ENCODE results near the gene NECTIN2. TPM values are rescaled to one million over a fixed set of nuclear protein-coding genes. Genes with fewer than 3 reads are reported as not detected.
A peak's percentile ranks its signal among the peaks of the same experiment; 100 is the strongest.
"Not testable (repeated sequence)": the region's sequence is repeated elsewhere in the genome, so short reads cannot be mapped to it uniquely, and the experiment has no call there.

The NECTIN2 gene
- total RNA-seq, 1 experiment from 2014 or later = 76.7 TPM

GRCh38 chr19:44909775-44910174, 63.7 kb downstream of the NECTIN2 start:
- Histone ChIP-seq H3K36me3 (ENCODE audit: insufficient read depth, low read length, poor library complexity, severe bottlenecking) (no peaks in the 10 kb centered on the region), H3K9me3 (ENCODE audit: low read depth, low read length, poor library complexity, severe bottlenecking) (no peaks in the 10 kb centered on the region), H3K27ac (ENCODE audit: low read depth, low read length, poor library complexity, severe bottlenecking) (no peak overlapping the region), H3K4me1 (ENCODE audit: insufficient read depth, low read length, poor library complexity, severe bottlenecking) (peaks cover 18% of the 10 kb centered on the region), H3K4me3 (ENCODE audit: low read depth, low read length, poor library complexity, severe bottlenecking) (no peak overlapping the region), H3K27me3 (replicated peaks; ENCODE audit: insufficient read depth, low read depth, low read length, poor library complexity) (no peaks in the 10 kb centered on the region)
- no TSS peak for BruUV-seq (replicated peaks)
- CTCF ChIA-PET = interaction anchor here (0.7 kb wide), 1 partner anchor 276 kb away, joined by 3 read pairs; no protein-coding TSS in a partner anchor
- intact Hi-C loops (cut with micrococcal nuclease; ENCODE audit: unreplicated experiment) = no loop called here
- no peak for DNase-seq (ENCODE audit: low spot score)
- TF ChIP-seq EZH2 (IDR thresholded peaks at IDR 0.05; ENCODE audit: borderline replicate concordance, low read depth, low read length, poor library complexity, severe bottlenecking) = no peak
- no peak for TF ChIP-seq CTCF (conservative IDR thresholded peaks at IDR 0.05; ENCODE audit: low read depth, low read length)
- POLR2A ChIA-PET (ENCODE audit: low non-redundant PET) = no interaction called here

- DNase-seq (ENCODE audit: low spot score); H3K36me3 ChIP-seq (ENCODE audit: insufficient read depth, low read length, poor library complexity, severe bottlenecking); H3K9me3 ChIP-seq (ENCODE audit: low read depth, low read length, poor library complexity, severe bottlenecking); CTCF ChIA-PET; H3K4me3 ChIP-seq (ENCODE audit: low read depth, low read length, poor library complexity, severe bottlenecking); H3K27ac ChIP-seq (ENCODE audit: low read depth, low read length, poor library complexity, severe bottlenecking); intact Hi-C loops (cut with micrococcal nuclease; ENCODE audit: unreplicated experiment); POLR2A ChIA-PET (ENCODE audit: low non-redundant PET); H3K27me3 ChIP-seq (replicated peaks; ENCODE audit: insufficient read depth, low read depth, low read length, poor library complexity); BruUV-seq (replicated peaks): not testable (repeated sequence)
- H3K4me1 ChIP-seq (ENCODE audit: insufficient read depth, low read length, poor library complexity, severe bottlenecking) = peaks cover 12% of the 10 kb centered on the region
Measured at GRCh38 chr19:44911896-44912295, 65.8 kb downstream of the NECTIN2 start.

GRCh38 chr19:44912854-44913253, 66.8 kb downstream of the NECTIN2 start:
- POLR2A ChIA-PET (ENCODE audit: low non-redundant PET) = no interaction called here

GRCh38 chr19:44913512-44914432, 67.7 kb downstream of the NECTIN2 start:
- intact Hi-C loops (cut with micrococcal nuclease; ENCODE audit: unreplicated experiment); CTCF ChIA-PET; H3K27me3 ChIP-seq (replicated peaks; ENCODE audit: insufficient read depth, low read depth, low read length, poor library complexity); DNase-seq (ENCODE audit: low spot score); H3K9me3 ChIP-seq (ENCODE audit: low read depth, low read length, poor library complexity, severe bottlenecking); H3K36me3 ChIP-seq (ENCODE audit: insufficient read depth, low read length, poor library complexity, severe bottlenecking); BruUV-seq (replicated peaks); POLR2A ChIA-PET (ENCODE audit: low non-redundant PET): not testable (repeated sequence)
- H3K27ac ChIP-seq (ENCODE audit: low read depth, low read length, poor library complexity, severe bottlenecking) = peak overlapping the region; percentile 91
- H3K4me3 ChIP-seq (ENCODE audit: low read depth, low read length, poor library complexity, severe bottlenecking) = peak overlapping the region; percentile 48
- H3K4me1 ChIP-seq (ENCODE audit: insufficient read depth, low read length, poor library complexity, severe bottlenecking) = peaks cover 12% of the 10 kb centered on the region

More at GRCh38 chr19:44912854-44913253, 66.8 kb downstream of the NECTIN2 start:
- DNase-seq (ENCODE audit: low spot score) = no peak
- CTCF ChIA-PET = no interaction called here
- Histone ChIP-seq H3K9me3 (ENCODE audit: low read depth, low read length, poor library complexity, severe bottlenecking) (no peaks in the 10 kb centered on the region), H3K27me3 (replicated peaks; ENCODE audit: insufficient read depth, low read depth, low read length, poor library complexity) (no peaks in the 10 kb centered on the region), H3K4me3 (ENCODE audit: low read depth, low read length, poor library complexity, severe bottlenecking) (no peak overlapping the region), H3K4me1 (ENCODE audit: insufficient read depth, low read length, poor library complexity, severe bottlenecking) (peaks cover 12% of the 10 kb centered on the region), H3K27ac (ENCODE audit: low read depth, low read length, poor library complexity, severe bottlenecking) (no peak overlapping the region), H3K36me3 (ENCODE audit: insufficient read depth, low read length, poor library complexity, severe bottlenecking) (no peaks in the 10 kb centered on the region)
- TF ChIP-seq EZH2 (IDR thresholded peaks at IDR 0.05; ENCODE audit: borderline replicate concordance, low read depth, low read length, poor library complexity, severe bottlenecking) (no peak), CTCF (conservative IDR thresholded peaks at IDR 0.05; ENCODE audit: low read depth, low read length) (no peak)
- BruUV-seq (replicated peaks) = no TSS peak
- intact Hi-C loops (cut with micrococcal nuclease; ENCODE audit: unreplicated experiment) = no loop called here

- H3K36me3 ChIP-seq (ENCODE audit: insufficient read depth, low read length, poor library complexity, severe bottlenecking); H3K9me3 ChIP-seq (ENCODE audit: low read depth, low read length, poor library complexity, severe bottlenecking); intact Hi-C loops (cut with micrococcal nuclease; ENCODE audit: unreplicated experiment); POLR2A ChIA-PET (ENCODE audit: low non-redundant PET); H3K27me3 ChIP-seq (replicated peaks; ENCODE audit: insufficient read depth, low read depth, low read length, poor library complexity): not testable (repeated sequence)
- Histone ChIP-seq H3K4me3 (ENCODE audit: low read depth, low read length, poor library complexity, severe bottlenecking) (peak within 1 kb of the TSS; percentile 48), H3K4me1 (ENCODE audit: insufficient read depth, low read length, poor library complexity, severe bottlenecking) (peaks cover 12% of the 10 kb centered on the region), H3K27ac (ENCODE audit: low read depth, low read length, poor library complexity, severe bottlenecking) (peak within 1 kb of the TSS; percentile 91)
- TSS peak; percentile 81 for BruUV-seq (replicated peaks)
- CTCF ChIA-PET = interaction anchor here (0.6 kb wide), 1 partner anchor 160 kb away, joined by 3 read pairs; no protein-coding TSS in a partner anchor
- DNase-seq (ENCODE audit: low spot score) = peak; percentile 91
Measured at GRCh38 chr19:44914433-44915206, 68.5 kb downstream of the NECTIN2 start, which contains the start of gene APOC1. TSS of gene APOC1 (plus strand) at chr19:44914608. CDS start at chr19:44914892, 284 bp downstream.

Data from A673 (cell line).